Stimulated activated naive CD8-positive, alpha-beta T cell treated with anti-CD3 and anti-CD28 coated beads, Interleukin-15, Interleukin-2, amounts not matched to agents 100 U/mL and 50 U/mL, for 24 hours (primary cell): ENCODE results near the gene C19orf73.
"Not testable (repeated sequence)": the region's sequence is repeated elsewhere in the genome, so short reads cannot be mapped to it uniquely, and the experiment has no call there.

ENCODE experiments used
- ATAC-seq: fragments of 150-1000 bp; cut with Tn5 transposase; one replicate; pipeline ENCODE4 v1.10.0; 2021
- DNase-seq: peaks from one replicate; pipeline ENCODE4 v3.0.0; 2021

The C19orf73 gene

DNA sequence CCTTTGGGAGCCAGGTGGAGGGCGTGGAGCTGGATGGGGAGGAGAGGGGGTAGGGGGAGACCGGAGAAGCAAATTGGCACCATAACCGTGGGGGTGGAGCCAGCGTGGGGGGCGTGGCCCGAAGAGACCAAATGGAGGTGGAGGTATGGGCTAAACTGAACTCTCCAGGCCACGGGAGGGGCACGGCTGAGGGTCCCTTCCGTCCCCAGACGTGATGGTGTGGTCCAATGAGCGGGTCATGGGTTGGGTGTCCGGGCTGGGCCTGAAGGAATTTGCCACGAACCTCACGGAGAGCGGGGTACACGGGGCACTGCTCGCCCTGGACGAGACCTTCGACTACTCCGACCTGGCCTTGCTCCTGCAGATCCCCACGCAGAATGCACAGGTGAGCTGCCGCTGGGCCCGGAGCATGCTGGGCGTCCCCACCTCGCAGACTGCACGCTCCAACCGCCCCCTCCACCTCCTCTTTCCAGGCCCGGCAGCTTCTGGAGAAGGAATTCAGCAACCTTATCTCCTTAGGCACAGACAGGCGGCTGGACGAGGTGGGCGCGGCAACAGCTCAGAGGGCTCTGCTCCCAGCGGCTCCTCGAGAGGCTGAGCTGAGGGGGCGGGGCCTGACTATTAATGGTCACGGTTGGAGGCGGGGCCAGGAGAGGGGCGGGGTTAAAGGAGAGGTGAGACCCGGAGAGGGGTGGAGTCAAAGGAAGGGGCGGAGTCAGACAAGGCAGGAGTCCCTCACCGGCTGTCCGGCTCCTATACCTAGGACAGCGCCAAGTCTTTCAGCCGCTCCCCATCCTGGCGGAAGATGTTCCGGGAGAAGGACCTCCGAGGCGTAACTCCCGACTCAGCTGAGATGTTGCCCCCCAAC lies 30.1 kb upstream of the C19orf73 start:
- peak; percentile 89 for DNase-seq
- peak; percentile 41 for ATAC-seq

DNA sequence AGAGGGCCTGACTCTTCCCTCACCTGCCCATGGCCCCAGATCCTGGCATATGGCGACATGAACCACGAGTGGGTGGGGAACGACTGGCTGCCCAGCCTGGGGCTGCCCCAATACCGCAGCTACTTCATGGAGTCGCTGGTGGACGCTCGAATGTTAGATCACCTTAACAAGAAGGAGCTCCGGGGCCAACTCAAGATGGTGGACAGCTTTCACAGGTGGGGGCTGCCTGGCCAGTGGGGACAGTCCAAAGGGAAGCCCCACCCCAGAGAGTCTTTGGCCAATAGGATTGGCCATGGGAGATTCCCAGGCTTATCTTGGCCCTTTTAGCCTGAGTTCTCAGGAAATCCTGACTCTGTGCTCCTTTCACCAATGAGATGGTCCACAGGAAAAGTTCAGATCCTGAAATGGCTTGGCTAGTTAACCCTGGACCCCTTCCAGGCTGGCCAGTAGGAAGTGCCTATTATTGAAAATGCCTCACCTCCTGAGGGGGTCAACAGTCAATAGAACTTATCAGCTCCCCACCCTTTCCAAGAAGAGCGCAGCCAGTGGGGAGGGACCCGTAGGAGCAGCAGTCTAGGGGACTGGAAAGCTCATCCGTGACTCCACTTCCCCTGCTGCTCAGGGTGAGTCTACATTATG lies 29.2 kb upstream of the C19orf73 start:
- ATAC-seq (no peak), DNase-seq (no peak)

GRCh38 chr19:49146408-49146770 lies 27.4 kb upstream of the C19orf73 start:
- DNase-seq = not testable (repeated sequence)

GRCh38 chr19:49145573-49146407 lies 26.8 kb upstream of the C19orf73 start:
- DNase-seq = peak; percentile 89
- ATAC-seq = peak; percentile 47

More at GRCh38 chr19:49146408-49146770, 27.4 kb upstream of the C19orf73 start:
- ATAC-seq = not testable (repeated sequence)

DNA sequence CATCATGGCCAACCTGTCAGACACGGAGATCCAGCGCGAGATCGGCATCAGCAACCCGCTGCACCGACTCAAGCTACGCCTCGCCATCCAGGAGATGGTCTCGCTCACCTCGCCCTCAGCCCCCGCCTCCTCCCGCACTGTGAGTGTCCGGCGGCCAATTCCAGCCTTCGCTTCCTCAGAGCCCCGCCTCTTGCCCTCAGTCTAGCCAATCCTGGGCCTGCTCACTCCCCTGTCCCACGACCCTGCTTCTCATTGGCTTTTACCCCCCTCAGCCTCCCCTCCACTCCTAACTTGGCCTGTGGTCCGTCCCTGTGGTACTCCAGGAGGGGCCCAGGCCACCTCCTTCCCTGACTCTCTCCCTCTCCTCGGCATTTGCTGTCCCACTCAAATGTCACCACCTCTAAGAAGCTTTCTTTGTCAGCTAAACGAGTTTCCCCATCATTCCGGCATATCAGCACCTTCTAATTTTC lies 24.0 kb upstream of the C19orf73 start:
- peak; percentile 81 for DNase-seq
- ATAC-seq = peak; percentile 95

DNA sequence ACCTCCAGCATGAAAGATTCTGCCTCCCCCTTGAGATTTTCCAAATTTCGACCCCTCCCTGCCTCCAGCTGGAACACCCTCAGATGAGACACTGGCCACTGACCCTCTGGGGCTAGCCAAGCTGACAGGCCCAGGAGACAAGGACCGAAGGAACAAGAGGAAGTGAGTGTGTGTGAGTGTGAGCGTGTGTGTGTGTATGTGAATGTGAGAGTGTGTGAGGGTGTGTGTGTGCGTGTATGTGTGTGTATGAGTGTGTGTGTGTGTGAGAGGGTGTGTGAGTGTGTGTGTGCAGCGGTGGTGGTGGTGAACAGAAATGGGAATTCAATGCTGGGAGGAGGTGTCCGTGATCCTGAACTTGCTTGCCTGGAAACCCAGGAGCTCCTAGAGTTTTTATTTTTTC lies 22.4 kb upstream of the C19orf73 start:
- DNase-seq (no peak), ATAC-seq (no peak)

DNA sequence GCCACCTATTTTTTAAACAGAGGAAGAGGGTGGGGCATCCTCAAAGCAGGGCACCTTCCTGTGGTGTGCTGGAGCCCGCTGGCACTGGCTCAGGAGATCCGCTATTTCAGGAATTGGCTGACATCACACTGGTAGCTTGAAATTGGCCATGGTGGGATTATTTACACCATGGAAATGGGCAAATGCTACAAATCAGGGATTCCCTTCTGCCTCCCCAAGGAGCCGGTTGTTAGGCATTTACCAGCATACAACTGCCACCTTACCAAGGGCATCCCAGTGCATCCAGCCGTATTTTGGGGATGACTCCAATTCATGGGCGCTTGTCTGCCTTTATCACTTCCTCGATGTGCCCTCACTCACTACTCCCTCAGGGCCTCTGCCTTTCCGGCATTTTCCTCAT lies 22.0 kb upstream of the C19orf73 start:
- DNase-seq (no peak), ATAC-seq (no peak)

DNA sequence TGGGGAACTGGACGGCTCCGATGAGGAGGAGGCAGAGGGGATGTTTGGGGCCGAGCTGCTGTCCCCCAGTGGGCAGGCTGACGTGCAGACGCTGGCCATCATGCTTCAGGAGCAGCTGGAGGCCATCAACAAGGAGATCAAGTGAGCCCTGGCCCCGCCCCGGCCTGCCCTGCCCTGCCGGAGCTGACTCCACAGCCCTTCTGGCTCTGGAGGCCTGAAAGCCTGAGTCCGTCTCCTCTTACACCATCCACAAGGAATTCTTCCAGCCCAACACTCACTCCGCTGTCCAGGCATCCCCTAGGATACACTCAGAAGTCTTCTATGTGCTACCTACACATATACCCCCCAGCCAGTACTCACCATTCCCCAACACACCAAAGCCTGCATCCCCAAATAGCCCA lies 17.8 kb upstream of the C19orf73 start:
- ATAC-seq (no peak), DNase-seq (no peak)

GRCh38 chr19:49135686-49136085 lies 16.7 kb upstream of the C19orf73 start:
- DNase-seq (no peak), ATAC-seq (no peak)

DNA sequence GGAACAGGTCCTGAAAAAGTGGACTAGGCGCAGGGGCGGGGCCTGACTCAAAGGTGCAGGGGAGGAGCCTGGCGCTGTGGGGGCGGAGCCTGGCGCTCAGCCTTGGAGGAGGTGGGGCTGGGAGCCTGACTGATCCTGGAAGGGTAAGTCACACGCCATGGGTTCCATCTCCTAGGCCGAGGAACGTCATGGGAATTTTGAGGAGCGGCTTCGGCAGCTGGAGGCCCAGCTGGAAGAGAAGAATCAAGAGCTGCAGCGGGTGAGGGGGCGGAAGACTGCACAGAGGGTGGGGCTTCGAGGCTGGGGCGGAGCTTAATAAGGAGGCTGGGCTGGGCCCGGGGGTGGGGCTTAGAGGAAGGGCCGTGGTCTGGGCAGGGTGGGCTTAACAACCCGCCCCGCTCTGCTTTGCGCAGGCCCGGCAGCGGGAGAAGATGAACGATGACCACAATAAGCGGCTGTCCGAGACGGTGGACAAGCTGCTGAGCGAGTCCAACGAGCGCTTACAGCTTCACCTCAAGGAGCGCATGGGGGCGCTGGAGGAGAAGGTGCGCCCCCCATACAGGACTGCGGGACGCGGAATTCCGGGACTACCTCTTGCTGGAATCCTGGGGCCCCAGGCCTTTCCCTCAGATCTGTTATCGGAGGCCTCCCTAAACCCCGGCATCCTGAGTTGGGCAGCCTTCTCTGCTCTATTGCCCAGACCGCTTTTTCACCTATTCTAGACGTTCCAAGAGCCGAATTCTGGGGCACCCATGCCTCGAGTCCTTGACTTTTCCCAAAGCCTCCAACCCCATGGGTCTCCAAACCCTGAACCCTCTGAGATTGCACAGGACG lies 14.9 kb upstream of the C19orf73 start:
- peak; percentile 68 for DNase-seq
- peak; percentile 47 for ATAC-seq

GRCh38 chr19:49132974-49133609 lies 14.1 kb upstream of the C19orf73 start:
- DNase-seq = no peak
- no peak for ATAC-seq

GRCh38 chr19:49130325-49130724 lies 11.4 kb upstream of the C19orf73 start:
- ATAC-seq (no peak), DNase-seq (no peak)

GRCh38 chr19:49129238-49129583 lies 10.3 kb upstream of the C19orf73 start:
- ATAC-seq = no peak
- no peak for DNase-seq

DNA sequence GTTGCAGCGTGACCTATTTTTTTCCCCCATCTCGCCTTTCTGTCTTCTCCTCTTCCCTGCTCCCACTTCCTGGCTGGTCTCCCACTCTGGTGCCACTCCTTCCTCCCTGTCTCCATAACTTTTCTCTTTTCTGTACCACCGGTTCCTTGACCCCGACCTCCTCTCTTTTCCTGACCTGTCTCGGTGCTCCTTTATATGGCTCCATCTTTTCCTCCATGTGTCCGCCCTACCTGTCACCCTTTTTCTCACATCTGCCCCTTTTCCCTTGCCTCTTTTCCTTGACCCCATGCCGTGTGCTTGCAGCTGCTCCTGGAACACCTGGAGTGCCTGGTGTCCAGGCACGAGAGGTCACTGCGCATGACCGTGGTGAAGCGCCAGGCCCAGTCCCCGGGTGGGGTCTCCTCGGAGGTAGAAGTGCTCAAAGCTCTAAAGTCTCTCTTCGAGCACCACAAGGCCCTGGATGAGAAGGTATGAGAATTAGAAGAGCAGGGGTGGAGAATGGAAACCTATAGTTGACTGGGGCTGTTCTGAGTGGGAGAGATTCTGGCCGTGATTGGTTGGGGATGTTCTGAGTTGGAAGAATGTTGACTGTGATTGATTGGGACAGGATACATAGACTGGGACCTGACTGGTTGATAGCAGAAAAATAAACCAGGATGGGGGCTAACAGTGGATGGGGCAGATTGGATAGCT lies 9.7 kb upstream of the C19orf73 start:
- ATAC-seq (no peak), DNase-seq (no peak)

- peak; percentile 96 for ATAC-seq
- peak; percentile 96 for DNase-seq
Observed at GRCh38 chr19:49127674-49128544, 9.0 kb upstream of the C19orf73 start.

DNA sequence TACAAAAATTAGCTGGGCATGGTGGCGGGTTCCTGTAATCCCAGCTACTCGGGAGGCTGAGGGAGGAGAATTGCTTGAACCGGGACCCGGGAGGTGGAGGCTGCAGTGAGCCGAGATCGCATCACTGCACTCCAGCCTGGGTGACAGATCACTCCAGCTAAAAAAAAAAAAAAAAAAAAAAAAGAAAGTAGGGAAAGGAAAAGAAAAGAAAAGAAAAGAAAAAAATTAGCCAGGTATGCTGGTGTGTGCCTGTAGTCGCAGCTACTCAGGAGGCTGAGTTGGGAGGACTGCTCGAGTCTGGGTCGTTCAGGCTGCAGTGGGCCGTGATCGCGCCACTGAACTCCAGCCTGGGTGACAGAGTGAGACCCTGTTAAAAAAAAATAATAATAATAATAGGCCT lies 8.3 kb upstream of the C19orf73 start:
- not testable (repeated sequence) for DNase-seq, ATAC-seq

GRCh38 chr19:49126575-49126974 lies 7.6 kb upstream of the C19orf73 start:
- DNase-seq = no peak
- no peak for ATAC-seq

GRCh38 chr19:49125025-49125731 lies 6.2 kb upstream of the C19orf73 start:
- no peak for DNase-seq
- no peak for ATAC-seq

DNA sequence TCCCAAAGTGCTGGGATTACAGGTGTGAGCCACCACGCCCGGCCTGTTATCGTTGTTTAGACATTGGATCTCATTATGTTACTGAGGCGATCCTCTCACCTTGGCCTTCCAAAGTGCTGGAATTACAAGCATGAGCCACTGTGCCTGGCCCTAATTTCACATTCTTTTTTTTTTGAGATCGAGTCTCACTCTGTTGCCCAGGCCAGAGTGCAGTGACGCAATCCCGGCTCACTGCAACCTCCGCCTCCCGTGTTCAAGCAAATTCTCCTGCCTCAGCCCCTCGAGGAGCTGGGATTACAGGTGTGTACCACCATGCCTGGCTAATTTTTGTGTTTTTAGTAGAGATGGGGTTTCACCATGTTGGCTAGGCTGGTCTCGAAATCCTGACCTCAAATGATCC lies 4.3 kb upstream of the C19orf73 start:
- ATAC-seq, DNase-seq: not testable (repeated sequence)
